ENCODE results near the gene ADAMTSL5.
"Not testable (repeated sequence)": the region's sequence is repeated elsewhere in the genome, so short reads cannot be mapped to it uniquely, and the experiment has no call there.

The ADAMTSL5 gene

GRCh38 chr19:1477056-1477455 lies 35.8 kb downstream of the ADAMTSL5 start:
- DNase-seq = not testable (repeated sequence)

GRCh38 chr19:1475751-1476437 lies 36.9 kb downstream of the ADAMTSL5 start:
- no peak for DNase-seq

GRCh38 chr19:1474765-1475351 lies 38.0 kb downstream of the ADAMTSL5 start:
- DNase-seq = no peak

- no peak for DNase-seq
Observed at GRCh38 chr19:1474011-1474764, 38.6 kb downstream of the ADAMTSL5 start.

- DNase-seq = no peak
Observed at GRCh38 chr19:1473085-1473851, 39.6 kb downstream of the ADAMTSL5 start.

- DNase-seq = no peak
Observed at GRCh38 chr19:1472231-1473084, 40.4 kb downstream of the ADAMTSL5 start.

GRCh38 chr19:1471515-1472160 lies 41.2 kb downstream of the ADAMTSL5 start:
- DNase-seq = no peak

- DNase-seq = no peak
Observed at GRCh38 chr19:1471010-1471514, 41.8 kb downstream of the ADAMTSL5 start.

GRCh38 chr19:1470305-1471009 lies 42.4 kb downstream of the ADAMTSL5 start:
- DNase-seq = peak; percentile 78

- no peak for DNase-seq
Observed at GRCh38 chr19:1470055-1470304, 42.8 kb downstream of the ADAMTSL5 start.

GRCh38 chr19:1469255-1470054 lies 43.4 kb downstream of the ADAMTSL5 start:
- DNase-seq = no peak

- DNase-seq = peak in 1 of 2 donors; percentile 37
Observed at GRCh38 chr19:1468821-1469254, 44.0 kb downstream of the ADAMTSL5 start.

- no peak for DNase-seq
Observed at GRCh38 chr19:1468274-1468820, 44.5 kb downstream of the ADAMTSL5 start.

GRCh38 chr19:1467490-1468273 lies 45.1 kb downstream of the ADAMTSL5 start:
- DNase-seq = no peak

- no peak for DNase-seq
Observed at GRCh38 chr19:1467215-1467489, 45.7 kb downstream of the ADAMTSL5 start.

GRCh38 chr19:1466461-1467214 lies 46.2 kb downstream of the ADAMTSL5 start:
- DNase-seq = no peak

- DNase-seq = no peak
Observed at GRCh38 chr19:1466018-1466460, 46.8 kb downstream of the ADAMTSL5 start.

Data from activated CD4-positive, alpha-beta T cell treated with anti-CD3 and anti-CD28 coated beads for 4 hours (primary cell).